Liver (tissue), 9 donors: Measurements from ENCODE around the gene DNM3. TPM values are rescaled to one million over a fixed set of nuclear protein-coding genes. Genes with fewer than 3 reads are reported as not detected.
"Not testable (repeated sequence)": the region's sequence is repeated elsewhere in the genome, so short reads cannot be mapped to it uniquely, and the experiment has no call there.

Experiments used
- DNase-seq: peaks from one replicate; pipeline ENCODE4 v3.0.0-alpha.2; 2017; ENCODE audit warnings: low spot score
- H3K27ac ChIP-seq, 2 donors: one replicate each; pipeline ENCODE4 v1.7.0; 2013; ENCODE audit warnings: inconsistent platforms in 2 of 2, low read length in 2 of 2, control low read depth in 1 of 2, low read depth in 1 of 2, mild to moderate bottlenecking in 1 of 2
- H3K27me3 ChIP-seq, 4 donors: one replicate each; pipeline versions ENCODE4 v1.6.1 to v1.7.0; 2013; ENCODE audit warnings: low read length in 3 of 4, inconsistent platforms in 1 of 4, mild to moderate bottlenecking in 1 of 4, moderate library complexity in 1 of 4; ENCODE audit not compliant: control insufficient read depth in 4 of 4, insufficient read depth in 4 of 4
- H3K36me3 ChIP-seq, 4 donors: one replicate each; pipeline versions ENCODE4 v1.6.1 to v1.7.0; 2013; ENCODE audit warnings: low read length in 3 of 4, mild to moderate bottlenecking in 3 of 4, low read depth in 1 of 4, moderate library complexity in 1 of 4; ENCODE audit not compliant: control insufficient read depth in 4 of 4, insufficient read depth in 3 of 4
- H3K4me1 ChIP-seq, 4 donors: one replicate each; pipeline versions ENCODE4 v1.6.1 to v1.7.0; 2013; ENCODE audit warnings: low read length in 3 of 4, mild to moderate bottlenecking in 3 of 4, moderate library complexity in 1 of 4; ENCODE audit not compliant: control insufficient read depth in 4 of 4, insufficient read depth in 4 of 4
- H3K4me3 ChIP-seq, 3 donors: one replicate each; pipeline versions ENCODE4 v1.6.1 to v1.7.0; 2013; ENCODE audit warnings: low read length in 3 of 3, control low read depth in 1 of 3, low read depth in 1 of 3, mild to moderate bottlenecking in 1 of 3
- H3K9ac ChIP-seq, 2 donors: one replicate each; pipeline ENCODE4 v1.7.0; 2013; ENCODE audit warnings: low read length in 2 of 2, mild to moderate bottlenecking in 2 of 2, moderate library complexity in 2 of 2, control low read depth in 1 of 2, low read depth in 1 of 2
- H3K9me3 ChIP-seq, 4 donors: one replicate each; pipeline versions ENCODE4 v1.6.1 to v1.7.0; 2013; ENCODE audit warnings: low read length in 3 of 4; ENCODE audit not compliant: control insufficient read depth in 4 of 4
- ATF3 ChIP-seq: IDR thresholded peaks from 2 replicates; pipeline ENCODE4 v1.6.1; 2016; ENCODE audit warnings: antibody characterized with exemption
- CTCF ChIP-seq: fragments of 150-350 bp; IDR thresholded peaks from 2 replicates; pipeline ENCODE4 v1.5.1; 2017; ENCODE audit warnings: improper control_type of control experiment, low read depth, low read length; ENCODE audit not compliant: missing input control
- EGR1 ChIP-seq, 2 donors: IDR thresholded peaks; 2 replicates each; pipeline ENCODE4 v1.6.1; 2016 to 2018; ENCODE audit warnings: antibody characterized with exemption in 2 of 2, low read depth in 2 of 2
- FOXA1 ChIP-seq: IDR thresholded peaks from 2 replicates; pipeline ENCODE4 v1.6.1; 2016; ENCODE audit warnings: antibody characterized with exemption
- GABPA ChIP-seq, 2 donors: IDR thresholded peaks in 1 of 2; conservative IDR thresholded peaks in 1 of 2; 2 replicates each; pipeline ENCODE4 v1.6.1; 2016; ENCODE audit warnings: antibody characterized with exemption in 2 of 2, mild to moderate bottlenecking in 1 of 2, moderate library complexity in 1 of 2
- HNF4G ChIP-seq: IDR thresholded peaks from 2 replicates; pipeline ENCODE4 v1.6.1; 2016; ENCODE audit warnings: antibody characterized with exemption
- REST ChIP-seq: IDR thresholded peaks from 2 replicates; pipeline ENCODE4 v1.6.1; 2016; ENCODE audit warnings: antibody characterized with exemption, mild to moderate bottlenecking
- RXRA ChIP-seq, 2 donors: IDR thresholded peaks; 2 replicates each; pipeline ENCODE4 v1.6.1; 2017 to 2018; ENCODE audit warnings: antibody characterized with exemption in 2 of 2, mild to moderate bottlenecking in 1 of 2
- SP1 ChIP-seq: IDR thresholded peaks from 2 replicates; pipeline ENCODE4 v1.6.1; 2018; ENCODE audit warnings: antibody characterized with exemption, mild to moderate bottlenecking
- TAF1 ChIP-seq: conservative IDR thresholded peaks from 2 replicates; pipeline ENCODE4 v1.6.1; 2016; ENCODE audit warnings: antibody characterized with exemption, mild to moderate bottlenecking
- ZBTB33 ChIP-seq: IDR thresholded peaks from 2 replicates; pipeline ENCODE4 v1.6.1; 2016; ENCODE audit warnings: antibody characterized with exemption
- WGBS: extraction: QIAGEN DNeasy Blood & Tissue Kit; methylation state at CpG from one replicate; pipeline ENCODE4 v1.1.7; 2013; 5-methylcytosine and 5-hydroxymethylcytosine counted together
- polyA plus RNA-seq, 2 donors: library from polyadenylated mRNA; stranded (reverse) in 1 of 2; unstranded in 1 of 2; fragments of 200-250 nt in 1 of 2; fragments of >200 nt in 1 of 2; fragmentation: Nextera tagmentation in 1 of 2; extraction: Ambion mirVana in 1 of 2; gene quantifications; one replicate each; pipeline versions ENCODE4 v1.2.1 to v1.2.3, GENCODE V29; 2013 to 2015
- total RNA-seq, 2 donors: library from RNA; depleted of rRNA; stranded (reverse); fragments of >200 nt; gene quantifications; one replicate each; pipeline ENCODE4 v1.2.3, GENCODE V29; 2014
- donor health status: healthy.
- donor health status: healthy.
- donor health status: healthy.
- donor health status: healthy.
- donor health status: healthy.

DNM3 gene
- total and polyA plus RNA-seq, 4 donors: 0.08 to 3.2 (median 1.0) TPM

GRCh38 chr1:171798311-171798710 lies 43.0 kb upstream of the DNM3 start (continued):
- TF ChIP-seq REST: no peak

GRCh38 chr1:171798765-171799164 lies 42.5 kb upstream of the DNM3 start:
- no peak overlapping the region for H3K4me3 ChIP-seq
- WGBS: 95% methylated on average over 3 of the region's 3 CpGs
- no peak for DNase-seq
- H3K27ac ChIP-seq: no peak overlapping the region
- H3K9ac ChIP-seq: no peak overlapping the region
- no peaks in the 10 kb centered on the region for H3K4me1 ChIP-seq
- no peaks in the 10 kb centered on the region for H3K27me3 ChIP-seq
- H3K9me3 ChIP-seq: no peaks in the 10 kb centered on the region
- H3K36me3 ChIP-seq: peaks cover 4 to 40% (median 22%) of the 10 kb centered on the region in 4 donors
- TF ChIP-seq SP1: no peak
- TF ChIP-seq TAF1: no peak
- no peak for TF ChIP-seq GABPA (IDR thresholded peaks at IDR 0.05 in 1 of 2, conservative IDR thresholded peaks at IDR 0.05 in 1 of 2)
- no peak for TF ChIP-seq ATF3
- TF ChIP-seq RXRA (IDR thresholded peaks at IDR 0.05): no peak

- Histone ChIP-seq H3K27me3 (no peaks in the 10 kb centered on the region), H3K36me3 (peaks cover 4 to 36% (median 20%) of the 10 kb centered on the region in 4 donors), H3K4me1 (no peaks in the 10 kb centered on the region), H3K9ac (no peak overlapping the region), H3K4me3 (no peak overlapping the region), H3K27ac (no peak overlapping the region), H3K9me3 (no peaks in the 10 kb centered on the region)
- 67% methylated on average over 4 of the region's 4 CpGs for WGBS
- TF ChIP-seq TAF1 (no peak), FOXA1 (no peak), HNF4G (no peak), EGR1 (IDR thresholded peaks at IDR 0.05; ENCODE audit: low read depth in 2 of 2) (no peak), SP1 (no peak), ATF3 (no peak), ZBTB33 (no peak), CTCF (no peak), REST (no peak), GABPA (IDR thresholded peaks at IDR 0.05 in 1 of 2, conservative IDR thresholded peaks at IDR 0.05 in 1 of 2) (no peak)
- no peak for DNase-seq
Measured at GRCh38 chr1:171799166-171799565, 42.1 kb upstream of the DNM3 start.

- not testable (repeated sequence) for H3K9me3 ChIP-seq, H3K4me1 ChIP-seq, DNase-seq, H3K4me3 ChIP-seq, H3K27ac ChIP-seq, H3K9ac ChIP-seq, H3K27me3 ChIP-seq
- 93% methylated on average over 2 of the region's 2 CpGs for WGBS
- peaks cover 3 to 31% (median 17%) of the 10 kb centered on the region in 4 donors for H3K36me3 ChIP-seq
Measured at GRCh38 chr1:171799698-171800097, 41.6 kb upstream of the DNM3 start.
